Measurements from ENCODE around the gene BCAR1. TPM values are rescaled to one million over a fixed set of nuclear protein-coding genes. Genes with fewer than 3 reads are reported as not detected.
"Not testable (repeated sequence)": the region's sequence is repeated elsewhere in the genome, so short reads cannot be mapped to it uniquely, and the experiment has no call there.

Gene BCAR1
- total RNA-seq, 1 donor from 2014 or later, result 61.7 TPM

- Histone ChIP-seq H3K9me3 (no peaks in the 10 kb centered on the region), H3K4me3 (no peak overlapping the region), H3K27me3 (no peaks in the 10 kb centered on the region), H3K27ac (no peak overlapping the region), H3K36me3 (no peaks in the 10 kb centered on the region), H3K4me1 (no peaks in the 10 kb centered on the region)
- no peak for TF ChIP-seq CTCF (IDR thresholded peaks at IDR 0.05)
- DNase-seq, result no peak
- intact Hi-C loops (cut with DNase I), result no loop called here
- ATAC-seq, result no peak
These were observed 34.8 kb downstream of the BCAR1 start for GRCh38 chr16:75216576-75216975.

GRCh38 chr16:75216127-75216526, 35.3 kb downstream of the BCAR1 start:
- H3K4me3 ChIP-seq, result no peak overlapping the region
- intact Hi-C loops (cut with DNase I), result no loop called here
- H3K9me3 ChIP-seq, result no peaks in the 10 kb centered on the region
- no peak for ATAC-seq
- H3K27ac ChIP-seq, result no peak overlapping the region
- no peaks in the 10 kb centered on the region for H3K27me3 ChIP-seq
- no peak for DNase-seq
- no peaks in the 10 kb centered on the region for H3K36me3 ChIP-seq
- TF ChIP-seq CTCF (IDR thresholded peaks at IDR 0.05), result no peak
- no peaks in the 10 kb centered on the region for H3K4me1 ChIP-seq

GRCh38 chr16:75211286-75211685, 40.1 kb downstream of the BCAR1 start:
- H3K36me3 ChIP-seq; ATAC-seq; H3K4me1 ChIP-seq; H3K9me3 ChIP-seq; H3K4me3 ChIP-seq; DNase-seq; H3K27ac ChIP-seq; H3K27me3 ChIP-seq; intact Hi-C loops (cut with DNase I): not testable (repeated sequence)

- H3K4me3 ChIP-seq, result no peak overlapping the region
- H3K27me3 ChIP-seq, result no peaks in the 10 kb centered on the region
- H3K4me1 ChIP-seq, result no peaks in the 10 kb centered on the region
- TF ChIP-seq CTCF (IDR thresholded peaks at IDR 0.05), result no peak
- no peaks in the 10 kb centered on the region for H3K9me3 ChIP-seq
- H3K36me3 ChIP-seq, result no peaks in the 10 kb centered on the region
- no peak for ATAC-seq
- no peak for DNase-seq
- intact Hi-C loops (cut with DNase I), result no loop called here
- no peak overlapping the region for H3K27ac ChIP-seq
These were observed 41.5 kb downstream of the BCAR1 start for GRCh38 chr16:75209944-75210343.

- H3K27me3 ChIP-seq; H3K9me3 ChIP-seq; H3K4me1 ChIP-seq; H3K27ac ChIP-seq; intact Hi-C loops (cut with DNase I); ATAC-seq; H3K36me3 ChIP-seq; H3K4me3 ChIP-seq; DNase-seq: not testable (repeated sequence)
These were observed 41.9 kb downstream of the BCAR1 start for GRCh38 chr16:75209514-75209913.

GRCh38 chr16:75208861-75209505, 42.4 kb downstream of the BCAR1 start:
- H3K4me3 ChIP-seq, result no peak overlapping the region
- H3K27me3 ChIP-seq, result no peaks in the 10 kb centered on the region
- no peak overlapping the region for H3K27ac ChIP-seq
- H3K36me3 ChIP-seq, result no peaks in the 10 kb centered on the region
- intact Hi-C loops (cut with DNase I), result no loop called here
- no peak for TF ChIP-seq CTCF (IDR thresholded peaks at IDR 0.05)
- no peaks in the 10 kb centered on the region for H3K4me1 ChIP-seq
- DNase-seq, result no peak
- ATAC-seq, result no peak
- H3K9me3 ChIP-seq, result no peaks in the 10 kb centered on the region
